Measurements from ENCODE around the gene SULT1C4.
A peak's percentile ranks its signal among the peaks of the same experiment; 100 is the strongest.
"Not testable (repeated sequence)": the region's sequence is repeated elsewhere in the genome, so short reads cannot be mapped to it uniquely, and the experiment has no call there.

SULT1C4 gene

GRCh38 chr2:108349571-108349928, 28.2 kb upstream of the SULT1C4 start:
- TF ChIP-seq CTCF (IDR thresholded peaks at IDR 0.05; ENCODE audit: low read depth, low read length), result no peak
- no peak for DNase-seq (ENCODE audit: extremely low read depth, low read depth)

GRCh38 chr2:108351889-108352288, 25.9 kb upstream of the SULT1C4 start:
- no peak for TF ChIP-seq CTCF (IDR thresholded peaks at IDR 0.05; ENCODE audit: low read depth, low read length)
- peak; percentile 22 for DNase-seq (ENCODE audit: extremely low read depth, low read depth)

- DNase-seq (ENCODE audit: extremely low read depth, low read depth), result no peak
- TF ChIP-seq CTCF (IDR thresholded peaks at IDR 0.05; ENCODE audit: low read depth, low read length), result no peak
Measured at GRCh38 chr2:108354136-108354535, 23.6 kb upstream of the SULT1C4 start.

- DNase-seq (ENCODE audit: extremely low read depth, low read depth), result no peak
- no peak for TF ChIP-seq CTCF (IDR thresholded peaks at IDR 0.05; ENCODE audit: low read depth, low read length)
Measured at GRCh38 chr2:108355906-108356734, 21.6 kb upstream of the SULT1C4 start.

GRCh38 chr2:108359336-108359735, 18.4 kb upstream of the SULT1C4 start:
- not testable (repeated sequence) for DNase-seq (ENCODE audit: extremely low read depth, low read depth)

GRCh38 chr2:108360776-108361468, 16.8 kb upstream of the SULT1C4 start:
- no peak for DNase-seq (ENCODE audit: extremely low read depth, low read depth)
- no peak for TF ChIP-seq CTCF (IDR thresholded peaks at IDR 0.05; ENCODE audit: low read depth, low read length)

- TF ChIP-seq CTCF (IDR thresholded peaks at IDR 0.05; ENCODE audit: low read depth, low read length), result no peak
- no peak for DNase-seq (ENCODE audit: extremely low read depth, low read depth)
Measured at GRCh38 chr2:108363024-108363907, 14.5 kb upstream of the SULT1C4 start.

Data from AG09319 (cell line).